ENCODE results near the gene FBXL19. TPM values are rescaled to one million over a fixed set of nuclear protein-coding genes. Genes with fewer than 3 reads are reported as not detected.

The FBXL19 gene
- total and polyA plus RNA-seq, 2 of the 13 experiments (the other 11 are each of a cell fraction or from before 2014, with no cell fraction given): 6.0 to 13.7 TPM

GRCh38 chr16:30956601-30957455 is 33.5 kb downstream of the FBXL19 start (continued):
- no peak for TF ChIP-seq RERE (CRISPR knock-in tag; IDR thresholded peaks at IDR 0.05; ENCODE audit: low read depth)
- peak; percentile 100 for TF ChIP-seq ZMYM3 (CRISPR knock-in tag; IDR thresholded peaks at IDR 0.05)
- no peak for TF ChIP-seq TRIM22 (IDR thresholded peaks at IDR 0.05)
- TF ChIP-seq ZBTB21 (CRISPR knock-in tag; IDR thresholded peaks at IDR 0.05): no peak
- TF ChIP-seq EED (CRISPR knock-in tag; IDR thresholded peaks at IDR 0.05): 0 out of 2 replicates have a peak, but pooled peaks have one; percentile 41
- TF ChIP-seq CENPBD1 (CRISPR knock-in tag; IDR thresholded peaks at IDR 0.05; ENCODE audit: borderline replicate concordance, low read depth): peak; percentile 93; the same call in 1 of the 2 replicates
- TF ChIP-seq HMG20A (CRISPR knock-in tag; IDR thresholded peaks at IDR 0.05; ENCODE audit: borderline replicate concordance): peak; percentile 17
- TF ChIP-seq ZNF224 (CRISPR knock-in tag; IDR thresholded peaks at IDR 0.05): peak; percentile 68; the same call in 1 of the 2 replicates
- TF ChIP-seq ZNF777 (CRISPR knock-in tag; IDR thresholded peaks at IDR 0.05): peak; percentile 64
- peak; percentile 29 for TF ChIP-seq GATAD2A (CRISPR knock-in tag; IDR thresholded peaks at IDR 0.05)
- no peak for TF ChIP-seq SP140L (CRISPR knock-in tag; IDR thresholded peaks at IDR 0.05; ENCODE audit: borderline replicate concordance)
- no peak for TF ChIP-seq ZNF17 (CRISPR knock-in tag; IDR thresholded peaks at IDR 0.05)
- TF ChIP-seq TP53 (CRISPR knock-in tag; conservative IDR thresholded peaks at IDR 0.05): peak; percentile 66; the same call in 1 of the 2 replicates
- TF ChIP-seq ELF4 (CRISPR knock-in tag; IDR thresholded peaks at IDR 0.05; ENCODE audit: borderline replicate concordance): peak; percentile 81; the same call in 1 of the 2 replicates
- 0 out of 2 replicates have a peak, but pooled peaks have one; percentile 1 for TF ChIP-seq ZNF552 (CRISPR knock-in tag; IDR thresholded peaks at IDR 0.05; ENCODE audit: borderline replicate concordance)
- TF ChIP-seq ZNF598 (CRISPR knock-in tag; IDR thresholded peaks at IDR 0.05; ENCODE audit: borderline replicate concordance): no peak
- peak; percentile 98 for TF ChIP-seq ADNP (CRISPR knock-in tag; IDR thresholded peaks at IDR 0.05)
- no peak for TF ChIP-seq NCOR1 (IDR thresholded peaks at IDR 0.05; ENCODE audit: borderline replicate concordance, low read length)
- no peak for TF ChIP-seq ZNF234 (CRISPR knock-in tag; conservative IDR thresholded peaks at IDR 0.05)
- TF ChIP-seq ZBTB39 (CRISPR knock-in tag; IDR thresholded peaks at IDR 0.05): no peak

Measured in HepG2 (cell line).